Measurements from ENCODE around the gene FLRT2.

The FLRT2 gene

DNA sequence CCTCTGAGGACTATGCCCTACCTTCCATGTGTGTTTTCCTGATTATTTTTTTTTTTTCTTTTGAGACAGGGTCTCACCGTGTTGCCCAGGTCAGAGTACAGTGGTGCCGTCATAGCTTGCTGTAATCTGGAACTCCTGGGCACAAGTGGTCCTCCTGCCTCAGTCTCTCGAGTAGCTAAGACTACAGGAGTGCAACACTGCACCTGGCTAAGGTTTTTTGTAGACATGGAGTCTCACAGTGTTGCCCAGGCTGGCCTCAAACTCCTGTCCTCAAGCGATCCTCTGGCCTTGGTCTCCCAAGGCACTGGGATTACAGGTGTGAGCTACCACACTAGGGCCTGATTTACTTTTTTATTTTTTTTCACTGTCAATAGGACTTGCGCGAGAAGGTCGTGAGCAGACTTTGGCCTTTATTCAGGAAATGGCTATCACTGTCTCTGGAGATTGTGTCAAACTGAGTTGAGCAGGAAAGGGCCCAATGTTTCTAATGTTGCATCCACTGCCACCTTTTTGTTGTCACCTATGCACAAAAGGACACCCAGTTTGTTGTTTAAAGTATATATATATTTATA is 47.7 kb downstream of the FLRT2 start:
- Histone ChIP-seq H2AFZ (ENCODE audit: low read depth, low read length) (no peak overlapping the region), H3K4me3 (ENCODE audit: low read length) (no peak overlapping the region), H3K4me1 (ENCODE audit: insufficient read depth, low read length) (peaks cover 4% of the 10 kb centered on the region), H3K36me3 (ENCODE audit: insufficient read depth, low read length) (no peaks in the 10 kb centered on the region), H3K27me3 (ENCODE audit: insufficient read depth, low read length) (no peaks in the 10 kb centered on the region), H3K9me3 (ENCODE audit: low read length) (no peaks in the 10 kb centered on the region)

DNA sequence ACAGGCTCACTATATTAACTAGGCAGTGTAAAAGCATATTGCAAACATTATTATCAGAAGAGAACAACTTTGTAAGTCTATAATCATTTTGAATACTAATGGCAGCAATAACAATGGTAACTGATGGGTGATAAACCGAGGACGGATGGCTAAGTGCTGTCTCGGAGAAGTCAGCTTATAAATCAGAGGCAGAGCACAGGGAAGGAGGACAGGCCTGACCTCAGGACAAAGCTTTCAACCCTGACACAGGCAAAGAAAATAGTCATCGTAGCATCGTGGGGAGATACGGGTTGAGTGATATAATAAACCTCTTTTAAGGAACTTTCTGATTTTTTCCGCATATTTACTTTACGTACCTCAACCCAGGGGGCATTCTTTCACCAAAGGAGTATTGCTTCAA is 48.4 kb downstream of the FLRT2 start:
- no peak overlapping the region for H3K4me3 ChIP-seq (ENCODE audit: low read length)
- H3K9me3 ChIP-seq (ENCODE audit: low read length) = no peaks in the 10 kb centered on the region
- no peak overlapping the region for H2AFZ ChIP-seq (ENCODE audit: low read depth, low read length)
- no peaks in the 10 kb centered on the region for H3K36me3 ChIP-seq (ENCODE audit: insufficient read depth, low read length)
- H3K27me3 ChIP-seq (ENCODE audit: insufficient read depth, low read length) = no peaks in the 10 kb centered on the region
- H3K4me1 ChIP-seq (ENCODE audit: insufficient read depth, low read length) = peaks cover 4% of the 10 kb centered on the region

DNA sequence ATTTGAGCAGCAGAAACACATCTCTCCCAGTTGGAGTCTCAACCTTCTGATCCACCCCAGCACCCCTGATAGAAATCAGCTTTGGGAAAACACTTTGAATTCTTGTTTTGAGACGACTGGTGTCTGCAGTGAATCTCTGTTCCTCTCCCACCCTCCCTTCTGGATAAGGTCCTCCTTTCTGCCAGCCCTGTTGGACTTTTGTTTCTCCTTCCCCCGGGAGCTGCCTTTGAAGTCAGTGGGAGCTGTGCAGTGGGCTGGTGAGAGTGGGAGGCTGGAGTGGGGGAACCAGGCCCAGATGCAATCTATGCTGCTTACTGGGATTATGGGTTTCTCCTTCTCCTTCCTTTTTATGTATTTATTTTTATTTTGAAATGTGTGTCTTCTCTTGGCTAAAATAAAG is 49.0 kb downstream of the FLRT2 start:
- no peak overlapping the region for H3K4me3 ChIP-seq (ENCODE audit: low read length)
- no peak overlapping the region for H2AFZ ChIP-seq (ENCODE audit: low read depth, low read length)
- no peaks in the 10 kb centered on the region for H3K9me3 ChIP-seq (ENCODE audit: low read length)
- H3K4me1 ChIP-seq (ENCODE audit: insufficient read depth, low read length) = peaks cover 4% of the 10 kb centered on the region
- H3K36me3 ChIP-seq (ENCODE audit: insufficient read depth, low read length) = no peaks in the 10 kb centered on the region
- no peaks in the 10 kb centered on the region for H3K27me3 ChIP-seq (ENCODE audit: insufficient read depth, low read length)

DNA sequence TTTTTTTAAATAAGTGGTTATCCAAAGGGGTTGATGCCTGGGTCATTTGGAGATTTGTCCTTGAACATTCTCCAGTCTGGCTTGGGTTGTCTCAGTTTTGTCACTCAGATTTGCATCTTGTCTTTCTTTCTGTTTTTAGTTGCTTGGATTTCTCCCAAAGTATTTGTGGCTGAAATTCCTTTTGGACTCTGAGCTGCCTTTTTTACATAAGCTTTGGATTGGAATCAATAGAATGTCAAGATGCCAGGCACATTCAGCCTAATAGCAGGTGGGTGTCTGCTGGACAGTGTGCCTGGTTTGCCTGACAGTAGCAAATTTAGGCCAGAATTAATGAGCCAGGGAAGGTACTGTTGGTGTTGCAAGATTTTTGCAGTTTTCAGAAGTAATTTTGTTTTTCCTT is 50.0 kb downstream of the FLRT2 start:
- Histone ChIP-seq H3K4me1 (ENCODE audit: insufficient read depth, low read length) (peaks cover 4% of the 10 kb centered on the region), H3K36me3 (ENCODE audit: insufficient read depth, low read length) (no peaks in the 10 kb centered on the region), H3K9me3 (ENCODE audit: low read length) (no peaks in the 10 kb centered on the region), H3K27me3 (ENCODE audit: insufficient read depth, low read length) (no peaks in the 10 kb centered on the region), H3K4me3 (ENCODE audit: low read length) (no peak overlapping the region), H2AFZ (ENCODE audit: low read depth, low read length) (no peak overlapping the region)

DNA sequence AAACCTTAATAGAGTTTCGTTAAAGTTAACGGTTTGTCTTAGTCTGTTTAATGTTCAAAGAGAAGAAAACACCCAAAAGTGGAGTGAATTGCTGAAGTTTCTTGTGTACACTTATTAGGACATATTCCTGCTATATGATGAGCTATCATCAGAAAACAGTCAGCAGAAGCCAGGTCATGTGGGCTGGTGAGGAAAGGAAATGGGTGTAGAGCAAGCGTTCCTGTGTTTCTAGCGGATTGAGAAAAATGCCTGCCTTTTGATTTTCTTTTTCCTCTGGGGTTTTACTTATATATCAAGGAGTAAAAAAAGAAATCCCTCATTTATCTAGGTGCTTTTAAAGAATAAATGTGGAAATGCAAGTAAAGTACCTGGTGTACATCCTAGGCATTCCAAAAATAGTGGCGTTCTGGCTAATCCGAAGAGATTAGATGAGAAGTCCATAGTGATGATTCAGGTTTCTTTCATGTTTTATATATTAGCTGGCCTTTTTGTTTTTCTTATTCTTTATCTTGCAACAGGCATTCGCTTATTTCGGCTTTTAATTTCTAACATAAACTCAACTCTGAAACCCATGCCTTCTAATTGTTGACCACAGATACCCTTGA is 50.7 kb downstream of the FLRT2 start:
- Histone ChIP-seq H3K4me1 (ENCODE audit: insufficient read depth, low read length) (peaks cover 4% of the 10 kb centered on the region), H3K27me3 (ENCODE audit: insufficient read depth, low read length) (no peaks in the 10 kb centered on the region), H3K9me3 (ENCODE audit: low read length) (no peaks in the 10 kb centered on the region), H3K36me3 (ENCODE audit: insufficient read depth, low read length) (no peaks in the 10 kb centered on the region), H2AFZ (ENCODE audit: low read depth, low read length) (no peak overlapping the region), H3K4me3 (ENCODE audit: low read length) (no peak overlapping the region)

DNA sequence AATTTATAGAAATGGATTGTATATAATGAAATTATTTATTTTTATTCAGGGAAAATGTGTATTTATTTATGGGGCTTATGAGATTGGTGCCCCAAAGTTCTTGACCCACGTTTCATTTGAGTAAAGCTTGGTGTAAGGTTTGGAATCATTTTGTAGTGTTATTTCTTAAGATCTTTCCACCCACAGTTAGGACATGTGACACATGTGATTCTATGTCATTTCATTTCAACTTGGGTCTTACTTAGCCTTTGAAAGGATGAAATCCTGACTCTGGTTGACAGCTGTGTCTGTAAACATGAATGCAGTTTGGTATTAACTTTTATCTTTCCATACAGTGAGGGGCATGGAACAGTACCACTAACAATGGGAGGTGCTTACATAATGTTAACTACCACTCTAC is 51.7 kb downstream of the FLRT2 start:
- Histone ChIP-seq H3K4me1 (ENCODE audit: insufficient read depth, low read length) (peaks cover 4% of the 10 kb centered on the region), H3K36me3 (ENCODE audit: insufficient read depth, low read length) (no peaks in the 10 kb centered on the region), H3K27me3 (ENCODE audit: insufficient read depth, low read length) (no peaks in the 10 kb centered on the region), H3K4me3 (ENCODE audit: low read length) (no peak overlapping the region), H3K9me3 (ENCODE audit: low read length) (no peaks in the 10 kb centered on the region), H2AFZ (ENCODE audit: low read depth, low read length) (no peak overlapping the region)

DNA sequence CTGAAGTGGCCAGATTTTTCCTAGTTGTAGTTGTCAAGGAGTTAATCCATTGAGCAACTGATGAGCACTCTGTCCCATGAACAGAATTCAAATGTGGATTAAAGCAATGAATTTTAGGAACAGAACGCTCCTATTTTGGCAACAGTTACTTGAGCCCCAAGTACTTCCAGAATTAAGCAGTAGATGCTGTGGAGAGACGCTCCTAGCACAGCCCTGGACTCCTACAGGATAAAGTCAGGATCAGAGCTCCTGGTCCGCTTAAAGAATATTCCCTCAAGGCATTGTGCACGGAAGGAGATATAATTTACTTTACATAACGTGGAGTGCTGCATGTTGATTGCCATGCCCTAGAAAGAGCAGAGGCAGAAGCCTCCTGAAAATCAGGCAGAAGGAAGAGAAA is 53.4 kb downstream of the FLRT2 start:
- Histone ChIP-seq H2AFZ (ENCODE audit: low read depth, low read length) (no peak overlapping the region), H3K4me3 (ENCODE audit: low read length) (no peak overlapping the region)

DNA sequence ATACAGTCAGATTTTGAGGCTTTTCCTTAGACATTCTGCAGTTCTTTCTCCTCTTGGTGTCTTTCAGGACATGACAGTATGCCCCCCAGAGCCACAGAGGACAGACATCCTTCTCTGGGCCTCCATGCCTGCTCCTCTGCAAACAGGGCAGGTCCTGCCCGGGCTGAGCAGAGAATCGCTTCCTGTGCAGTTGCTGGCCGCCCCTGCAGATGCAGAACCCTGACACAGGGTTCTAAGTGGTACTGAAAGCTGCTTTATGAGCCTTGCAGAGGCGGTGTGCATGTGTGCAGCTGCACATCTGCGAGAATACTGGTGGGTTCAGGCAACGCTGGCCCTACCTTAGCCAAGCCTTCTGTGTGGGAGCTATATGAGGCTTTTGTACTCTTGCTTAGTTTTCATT is 54.5 kb downstream of the FLRT2 start:
- no peaks in the 10 kb centered on the region for H3K27me3 ChIP-seq (ENCODE audit: insufficient read depth, low read length)
- peaks cover 4% of the 10 kb centered on the region for H3K4me1 ChIP-seq (ENCODE audit: insufficient read depth, low read length)
- H3K36me3 ChIP-seq (ENCODE audit: insufficient read depth, low read length) = no peaks in the 10 kb centered on the region

More for the DNA sequence above, 53.4 kb downstream of the FLRT2 start:
- Histone ChIP-seq H3K27me3 (ENCODE audit: insufficient read depth, low read length) (no peaks in the 10 kb centered on the region), H3K36me3 (ENCODE audit: insufficient read depth, low read length) (no peaks in the 10 kb centered on the region), H3K4me1 (ENCODE audit: insufficient read depth, low read length) (peaks cover 4% of the 10 kb centered on the region), H3K9me3 (ENCODE audit: low read length) (no peaks in the 10 kb centered on the region)

DNA sequence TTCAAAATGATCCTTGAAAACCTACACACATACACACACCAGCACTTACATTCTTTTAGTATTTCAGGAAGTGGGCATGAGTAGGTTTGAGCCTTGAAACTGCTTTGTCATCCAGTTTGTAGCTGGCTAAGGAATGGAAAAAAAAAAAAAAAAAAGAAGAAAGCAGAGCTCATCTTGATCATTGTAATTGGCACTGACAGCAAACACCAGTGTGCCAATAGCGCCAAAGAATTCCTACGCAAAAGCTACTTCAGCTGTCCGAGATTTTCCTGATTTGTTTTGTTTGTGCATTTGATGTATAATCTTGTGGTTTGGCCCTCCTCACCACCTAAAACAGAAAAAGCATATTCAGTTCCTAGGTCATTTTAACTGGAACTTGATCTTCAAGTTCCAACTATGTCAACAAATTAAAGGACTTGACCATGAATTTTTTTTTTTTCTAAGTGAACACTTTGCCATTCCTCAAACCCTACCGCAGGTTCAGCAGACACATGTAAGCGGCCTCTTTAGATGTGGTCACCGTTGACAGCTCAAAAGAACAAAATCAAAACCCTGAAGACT is 57.3 kb downstream of the FLRT2 start:
- Histone ChIP-seq H2AFZ (ENCODE audit: low read depth, low read length) (no peak overlapping the region), H3K27me3 (ENCODE audit: insufficient read depth, low read length) (no peaks in the 10 kb centered on the region), H3K36me3 (ENCODE audit: insufficient read depth, low read length) (no peaks in the 10 kb centered on the region), H3K9me3 (ENCODE audit: low read length) (no peaks in the 10 kb centered on the region), H3K4me1 (ENCODE audit: insufficient read depth, low read length) (no peaks in the 10 kb centered on the region), H3K4me3 (ENCODE audit: low read length) (no peak overlapping the region)

More for the DNA sequence above, 54.5 kb downstream of the FLRT2 start:
- no peak overlapping the region for H2AFZ ChIP-seq (ENCODE audit: low read depth, low read length)
- H3K4me3 ChIP-seq (ENCODE audit: low read length) = no peak overlapping the region
- no peaks in the 10 kb centered on the region for H3K9me3 ChIP-seq (ENCODE audit: low read length)

DNA sequence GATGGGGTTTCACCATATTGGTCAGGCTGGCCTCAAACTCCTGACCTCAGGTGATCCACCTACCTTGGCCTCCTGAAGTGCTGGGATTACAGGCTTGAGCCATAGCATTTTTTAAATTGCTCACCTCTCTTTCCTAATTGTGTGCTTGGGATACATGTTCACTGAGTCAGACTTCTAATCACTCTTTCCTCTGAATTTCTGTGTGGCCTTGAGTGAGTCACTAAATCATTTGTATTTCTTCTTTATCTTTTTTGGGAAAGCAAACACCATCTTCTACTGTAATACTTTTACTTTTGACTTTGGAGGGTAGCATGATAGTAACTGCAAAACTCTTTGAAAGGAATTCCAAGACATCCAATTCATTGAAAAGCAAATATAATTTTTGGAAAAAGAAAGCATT is 60.8 kb downstream of the FLRT2 start:
- Histone ChIP-seq H3K4me3 (ENCODE audit: low read length) (no peak overlapping the region), H2AFZ (ENCODE audit: low read depth, low read length) (no peak overlapping the region), H3K36me3 (ENCODE audit: insufficient read depth, low read length) (no peaks in the 10 kb centered on the region), H3K4me1 (ENCODE audit: insufficient read depth, low read length) (no peaks in the 10 kb centered on the region), H3K9me3 (ENCODE audit: low read length) (no peaks in the 10 kb centered on the region), H3K27me3 (ENCODE audit: insufficient read depth, low read length) (no peaks in the 10 kb centered on the region)

DNA sequence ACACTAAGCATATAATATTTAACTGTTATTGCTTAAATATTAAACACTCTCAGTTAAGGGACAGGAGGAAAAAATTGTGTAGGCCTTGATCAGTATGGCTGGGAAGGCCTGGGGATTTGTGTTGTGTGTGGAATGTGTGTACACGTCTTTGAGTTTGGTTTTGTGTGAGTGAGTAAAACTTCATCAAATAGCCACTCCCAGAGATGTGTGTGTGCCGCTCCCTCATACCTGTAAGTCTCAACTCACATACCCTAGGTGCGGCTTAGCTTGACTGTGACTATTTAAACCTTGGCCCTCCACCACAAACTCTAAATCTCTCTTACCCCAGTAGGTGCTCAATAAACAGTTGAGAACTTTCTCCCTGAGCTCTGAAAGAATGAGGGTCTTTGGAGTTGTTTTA is 64.3 kb downstream of the FLRT2 start:
- no peak overlapping the region for H2AFZ ChIP-seq (ENCODE audit: low read depth, low read length)

DNA sequence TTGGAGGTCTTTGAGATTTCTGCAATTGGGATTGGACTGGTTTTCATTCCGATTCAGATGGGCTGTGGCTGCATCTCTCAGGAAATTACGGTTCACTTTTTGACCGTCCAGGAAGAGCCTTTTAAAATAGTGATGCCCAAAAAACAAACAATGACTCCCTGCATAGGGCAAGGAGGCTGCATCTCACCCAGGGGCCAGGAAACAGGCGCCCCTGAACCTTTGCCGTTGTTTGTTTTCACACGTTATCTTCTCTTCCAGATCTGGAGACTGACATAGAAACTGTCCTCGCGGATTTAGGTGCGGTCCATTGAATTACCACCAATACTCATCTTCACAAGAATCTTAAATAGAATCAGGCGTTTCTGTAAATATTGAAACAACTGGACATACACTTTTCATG is 66.0 kb downstream of the FLRT2 start:
- no peaks in the 10 kb centered on the region for H3K36me3 ChIP-seq (ENCODE audit: insufficient read depth, low read length)

More for the DNA sequence above, 64.3 kb downstream of the FLRT2 start:
- Histone ChIP-seq H3K36me3 (ENCODE audit: insufficient read depth, low read length) (no peaks in the 10 kb centered on the region), H3K4me1 (ENCODE audit: insufficient read depth, low read length) (no peaks in the 10 kb centered on the region), H3K27me3 (ENCODE audit: insufficient read depth, low read length) (no peaks in the 10 kb centered on the region), H3K4me3 (ENCODE audit: low read length) (no peak overlapping the region), H3K9me3 (ENCODE audit: low read length) (no peaks in the 10 kb centered on the region)

DNA sequence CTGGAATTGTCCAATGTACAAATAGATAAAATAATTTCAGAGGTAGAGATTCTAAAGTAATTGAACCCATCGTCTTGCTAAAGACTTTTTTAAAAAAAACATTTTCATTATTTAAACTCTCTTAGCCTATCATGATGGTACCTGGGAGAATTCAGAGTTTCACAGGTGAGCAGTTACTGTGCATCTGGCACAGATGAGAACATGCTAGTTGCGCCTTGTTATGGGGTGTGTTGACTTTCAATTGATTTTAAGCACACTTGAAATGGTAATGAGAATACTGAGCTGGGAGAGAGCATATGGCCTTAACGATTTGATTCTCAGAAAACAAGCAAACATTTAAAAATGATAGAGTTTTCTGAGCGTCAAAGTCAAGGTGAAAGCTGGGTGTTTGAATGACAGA is 66.6 kb downstream of the FLRT2 start:
- Histone ChIP-seq H3K4me3 (ENCODE audit: low read length) (no peak overlapping the region), H3K4me1 (ENCODE audit: insufficient read depth, low read length) (no peaks in the 10 kb centered on the region), H3K9me3 (ENCODE audit: low read length) (no peaks in the 10 kb centered on the region), H3K36me3 (ENCODE audit: insufficient read depth, low read length) (no peaks in the 10 kb centered on the region), H2AFZ (ENCODE audit: low read depth, low read length) (no peak overlapping the region), H3K27me3 (ENCODE audit: insufficient read depth, low read length) (no peaks in the 10 kb centered on the region)

More for the DNA sequence above, 66.0 kb downstream of the FLRT2 start:
- Histone ChIP-seq H3K4me1 (ENCODE audit: insufficient read depth, low read length) (no peaks in the 10 kb centered on the region), H3K9me3 (ENCODE audit: low read length) (no peaks in the 10 kb centered on the region), H3K27me3 (ENCODE audit: insufficient read depth, low read length) (no peaks in the 10 kb centered on the region), H3K4me3 (ENCODE audit: low read length) (no peak overlapping the region), H2AFZ (ENCODE audit: low read depth, low read length) (no peak overlapping the region)

DNA sequence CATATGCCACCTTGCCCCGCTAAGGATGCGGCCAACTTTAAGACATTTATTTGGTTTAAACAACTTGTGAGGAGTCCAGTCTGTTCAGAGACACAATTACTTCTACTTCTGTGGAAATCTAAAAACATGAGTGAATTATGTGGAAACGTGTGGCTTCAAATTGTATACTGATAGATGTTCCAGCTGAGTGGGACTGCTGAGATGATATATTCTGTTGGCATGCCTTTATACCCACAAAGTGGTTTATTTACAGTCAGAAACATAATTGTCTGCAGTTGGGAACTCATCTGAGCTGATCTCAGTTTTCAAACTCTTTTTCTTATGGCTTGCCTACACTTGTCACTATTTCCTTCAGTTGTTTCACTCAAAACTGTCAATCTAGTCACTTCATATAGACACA is 67.8 kb downstream of the FLRT2 start:
- H2AFZ ChIP-seq (ENCODE audit: low read depth, low read length) = no peak overlapping the region
- H3K9me3 ChIP-seq (ENCODE audit: low read length) = no peaks in the 10 kb centered on the region
- no peak overlapping the region for H3K4me3 ChIP-seq (ENCODE audit: low read length)
- H3K36me3 ChIP-seq (ENCODE audit: insufficient read depth, low read length) = no peaks in the 10 kb centered on the region
- no peaks in the 10 kb centered on the region for H3K4me1 ChIP-seq (ENCODE audit: insufficient read depth, low read length)
- no peaks in the 10 kb centered on the region for H3K27me3 ChIP-seq (ENCODE audit: insufficient read depth, low read length)

Data from neuron (in vitro differentiated cells).